Stimulated activated CD4-positive, alpha-beta T cell treated with anti-CD3 and anti-CD28 coated beads, Interleukin-2, amount 100 ng/mL, for 48 hours (primary cell): ENCODE results near the gene GLP1R.

Experiments used
- DNase-seq, 2 donors: peaks; one replicate each; pipeline ENCODE4 v3.0.0-alpha.2; 2020

The GLP1R gene

DNA sequence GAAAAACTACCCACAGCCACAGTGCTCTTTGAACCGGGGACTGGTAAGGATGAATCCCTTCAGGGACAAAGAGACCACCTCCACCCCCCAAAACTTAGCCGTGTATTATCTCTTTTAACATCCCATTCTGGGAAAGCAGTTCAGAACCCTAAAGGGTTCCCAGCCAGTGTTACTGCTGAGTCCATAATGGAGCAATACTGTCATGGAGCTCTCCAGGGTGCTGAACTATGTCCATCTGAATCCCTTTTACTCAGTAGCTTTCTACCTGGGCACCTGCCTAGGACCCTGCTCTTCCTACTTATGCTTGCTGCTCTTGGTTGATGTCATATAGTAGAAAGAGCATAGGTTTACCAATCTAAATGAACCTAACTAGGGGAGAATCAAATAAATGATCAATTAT, 88.7 kb downstream of the GLP1R start:
- DNase-seq = peak; percentile 25 to 43
